ENCODE results near the gene FOXP1.

The FOXP1 gene

DNA sequence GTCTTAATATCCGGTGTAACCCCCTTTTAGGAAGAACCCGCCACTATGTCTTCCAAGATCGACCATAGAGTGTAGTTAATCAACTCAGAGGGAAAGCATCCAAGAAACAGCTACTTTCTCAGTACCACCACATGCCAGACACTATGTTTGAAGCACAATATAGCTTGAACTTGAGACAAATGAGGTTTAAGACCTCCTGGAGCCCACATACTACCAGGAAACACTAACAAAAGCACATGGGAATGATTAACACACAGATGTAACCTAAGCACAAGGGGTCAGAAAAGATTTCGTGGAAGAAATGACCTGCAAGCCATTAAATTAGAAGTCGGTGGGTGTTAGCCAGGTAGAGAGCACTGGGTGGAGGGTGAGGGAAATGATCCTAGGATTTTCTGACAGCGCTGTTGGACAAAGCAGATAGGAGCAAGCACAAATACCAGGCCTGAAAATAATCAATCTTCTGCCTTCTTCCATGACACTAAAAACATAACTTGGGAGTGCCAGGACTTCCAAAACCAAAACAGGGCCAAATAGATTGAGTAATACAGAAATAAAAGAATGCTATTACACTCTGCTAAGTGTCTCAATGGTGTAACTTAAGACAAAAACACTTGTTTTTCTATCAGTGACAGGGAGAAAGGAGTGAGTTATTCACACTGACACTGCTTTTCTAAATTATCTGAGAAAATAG, 213.7 kb downstream of the FOXP1 start:
- TF ChIP-seq, protein P1, sequence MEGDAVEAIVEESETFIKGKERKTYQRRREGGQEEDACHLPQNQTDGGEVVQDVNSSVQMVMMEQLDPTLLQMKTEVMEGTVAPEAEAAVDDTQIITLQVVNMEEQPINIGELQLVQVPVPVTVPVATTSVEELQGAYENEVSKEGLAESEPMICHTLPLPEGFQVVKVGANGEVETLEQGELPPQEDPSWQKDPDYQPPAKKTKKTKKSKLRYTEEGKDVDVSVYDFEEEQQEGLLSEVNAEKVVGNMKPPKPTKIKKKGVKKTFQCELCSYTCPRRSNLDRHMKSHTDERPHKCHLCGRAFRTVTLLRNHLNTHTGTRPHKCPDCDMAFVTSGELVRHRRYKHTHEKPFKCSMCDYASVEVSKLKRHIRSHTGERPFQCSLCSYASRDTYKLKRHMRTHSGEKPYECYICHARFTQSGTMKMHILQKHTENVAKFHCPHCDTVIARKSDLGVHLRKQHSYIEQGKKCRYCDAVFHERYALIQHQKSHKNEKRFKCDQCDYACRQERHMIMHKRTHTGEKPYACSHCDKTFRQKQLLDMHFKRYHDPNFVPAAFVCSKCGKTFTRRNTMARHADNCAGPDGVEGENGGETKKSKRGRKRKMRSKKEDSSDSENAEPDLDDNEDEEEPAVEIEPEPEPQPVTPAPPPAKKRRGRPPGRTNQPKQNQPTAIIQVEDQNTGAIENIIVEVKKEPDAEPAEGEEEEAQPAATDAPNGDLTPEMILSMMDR (IDR thresholded peaks at IDR 0.05; ENCODE audit: low read depth, low read length): no peak
- H3K4me3 ChIP-seq (ENCODE audit: low read depth, low read length): no peak overlapping the region

DNA sequence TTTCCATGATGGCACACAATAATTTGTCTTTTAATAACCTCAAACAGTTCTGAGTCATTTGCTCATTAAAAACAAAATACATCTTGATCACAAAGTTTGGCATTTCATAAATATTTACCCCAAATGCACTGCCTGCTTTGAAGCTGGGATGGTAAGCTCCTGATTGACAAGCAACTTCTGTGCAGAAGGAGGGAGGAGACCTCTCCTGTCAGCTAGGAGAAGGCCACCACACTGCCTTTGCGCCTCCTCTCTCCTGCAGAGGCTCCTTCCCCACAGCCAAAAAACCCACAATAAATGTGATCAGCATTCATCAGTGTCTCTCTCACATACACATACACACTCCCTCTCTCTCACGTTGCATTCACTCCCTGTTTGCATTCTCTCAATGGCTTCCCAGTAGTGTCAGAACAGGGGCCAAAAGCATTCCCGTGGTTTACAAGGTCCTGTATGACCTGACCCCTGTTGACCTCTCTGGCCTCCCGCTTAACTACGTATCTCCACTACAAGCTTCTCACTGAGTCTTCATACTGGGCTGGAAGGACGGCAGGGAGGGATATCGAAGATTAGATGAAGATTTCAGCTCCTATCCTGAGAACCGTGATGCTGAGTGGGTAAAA, 216.4 kb downstream of the FOXP1 start:
- no peak overlapping the region for H3K4me3 ChIP-seq (ENCODE audit: low read depth, low read length)
- TF ChIP-seq, protein P1 (IDR thresholded peaks at IDR 0.05; ENCODE audit: low read depth, low read length): no peak

DNA sequence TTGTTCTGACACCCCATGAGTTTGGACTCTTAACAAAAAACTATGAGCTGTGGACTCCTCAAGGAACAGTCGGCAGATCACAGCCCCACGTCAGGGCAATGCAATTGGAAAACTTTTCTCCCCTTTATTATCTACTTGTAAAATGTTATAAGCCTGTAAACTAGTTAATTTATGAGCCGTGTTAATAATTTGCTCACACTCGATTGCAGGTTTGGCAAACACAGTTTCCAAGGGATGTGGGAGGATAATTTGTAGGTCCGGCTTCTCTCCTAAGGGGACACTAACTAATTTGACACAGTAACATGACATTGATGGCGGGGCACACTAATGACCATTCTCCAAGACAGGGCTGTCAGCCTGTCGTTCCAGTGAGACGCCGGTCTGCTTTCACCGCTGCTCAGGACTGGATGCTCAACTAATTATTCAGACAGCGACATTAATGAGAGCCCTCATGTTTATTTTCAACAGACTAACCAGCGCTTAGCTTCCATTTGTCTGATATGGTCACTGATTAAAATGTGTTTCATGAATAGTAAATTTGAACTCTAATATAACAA, 222.1 kb downstream of the FOXP1 start:
- H3K4me3 ChIP-seq (ENCODE audit: low read depth, low read length): no peak overlapping the region
- TF ChIP-seq, protein P1 (IDR thresholded peaks at IDR 0.05; ENCODE audit: low read depth, low read length): no peak

DNA sequence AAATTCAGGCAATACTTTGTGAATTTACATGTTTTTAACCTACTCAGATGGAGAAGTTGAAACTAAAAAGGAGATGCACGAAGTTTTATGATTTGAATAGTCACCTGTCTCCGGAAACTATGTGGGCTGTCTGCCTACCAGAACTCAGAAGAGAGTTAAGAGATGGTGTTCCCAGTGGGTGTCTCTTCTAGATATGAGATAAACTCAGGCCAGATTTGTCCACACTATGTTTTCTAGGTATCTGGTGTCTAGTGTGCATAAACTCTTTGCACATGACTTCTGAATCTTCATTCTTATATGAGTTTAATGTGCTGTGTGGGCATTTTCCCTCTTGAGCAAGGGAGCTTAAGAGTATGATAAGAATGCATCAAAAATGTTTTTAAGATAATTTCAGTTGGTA, 222.8 kb downstream of the FOXP1 start:
- no peak overlapping the region for H3K4me3 ChIP-seq (ENCODE audit: low read depth, low read length)
- TF ChIP-seq, protein P1 (IDR thresholded peaks at IDR 0.05; ENCODE audit: low read depth, low read length): no peak

DNA sequence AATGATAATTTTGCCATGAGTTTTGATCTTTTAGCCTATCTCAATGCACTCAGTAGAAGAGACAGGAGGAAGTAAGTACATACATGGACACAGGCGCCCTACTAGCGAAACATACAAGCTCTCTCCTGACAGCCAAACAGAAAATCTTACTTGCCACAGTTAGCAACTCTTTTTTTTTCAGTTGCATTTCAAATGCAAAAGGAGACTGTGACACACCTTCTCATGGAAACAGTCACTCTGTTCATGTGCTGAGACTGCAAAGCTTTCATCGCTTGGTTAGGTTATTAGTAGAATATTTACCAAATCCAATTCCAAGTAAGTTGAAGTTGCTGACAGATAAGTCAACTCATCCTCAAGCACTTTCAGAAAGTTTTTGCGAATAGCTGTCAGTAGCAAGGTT, 223.3 kb downstream of the FOXP1 start:
- TF ChIP-seq, protein P1 (IDR thresholded peaks at IDR 0.05; ENCODE audit: low read depth, low read length): no peak
- no peak overlapping the region for H3K4me3 ChIP-seq (ENCODE audit: low read depth, low read length)

DNA sequence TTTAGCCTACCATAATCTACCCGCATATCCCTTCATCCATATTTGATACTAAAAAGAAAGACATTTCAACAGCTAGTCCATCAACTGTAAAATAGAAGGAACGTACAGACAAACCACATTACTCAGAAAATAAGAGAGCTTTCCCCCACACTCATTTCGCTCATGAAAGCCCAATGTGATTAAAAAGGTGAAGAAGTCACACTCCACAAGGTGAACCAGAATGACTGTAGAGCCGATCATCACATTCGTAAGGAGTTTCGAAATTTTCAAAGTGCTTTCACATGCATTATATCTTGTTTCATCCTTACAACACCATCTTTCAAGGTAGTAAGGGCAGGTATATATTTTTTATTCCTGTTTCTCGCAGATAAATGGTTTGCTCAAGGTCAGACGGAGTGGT, 225.3 kb downstream of the FOXP1 start:
- TF ChIP-seq, protein P1 (IDR thresholded peaks at IDR 0.05; ENCODE audit: low read depth, low read length): no peak

DNA sequence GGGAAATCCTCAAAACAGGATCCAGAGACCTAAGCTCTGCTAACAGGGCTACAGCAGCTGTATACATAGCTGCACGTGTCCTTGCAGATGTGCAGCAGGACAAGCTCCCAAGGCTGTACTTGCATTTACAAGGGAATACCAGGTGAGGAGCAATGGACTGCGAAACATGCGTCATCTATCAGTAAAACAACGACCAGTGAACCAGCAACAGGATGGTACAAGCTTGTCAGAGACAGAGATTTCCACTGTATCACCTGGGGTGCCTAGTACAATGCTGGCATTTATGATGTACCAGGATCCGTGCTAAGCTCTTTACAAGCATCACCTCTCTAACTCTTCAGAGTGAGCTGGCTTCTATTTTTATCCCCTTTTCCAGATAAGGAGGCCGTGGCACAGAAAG, 227.3 kb downstream of the FOXP1 start:
- H3K4me3 ChIP-seq (ENCODE audit: low read depth, low read length): no peak overlapping the region
- TF ChIP-seq, protein P1 (IDR thresholded peaks at IDR 0.05; ENCODE audit: low read depth, low read length): no peak

More for the DNA sequence above, 225.3 kb downstream of the FOXP1 start:
- H3K4me3 ChIP-seq (ENCODE audit: low read depth, low read length): no peak overlapping the region

All from WI38 (cell line).